Activated effector memory CD4-positive, alpha-beta T cell treated with anti-CD3 and anti-CD28 coated beads, Interleukin-2, amount 50 U/mL, for 16 hours (primary cell): ENCODE data around the gene PRRG3.
"Not testable (repeated sequence)": the region's sequence is repeated elsewhere in the genome, so short reads cannot be mapped to it uniquely, and the experiment has no call there.

Experiments
- DNase-seq: peaks from one replicate; pipeline ENCODE4 v3.0.0-alpha.2; 2020

Gene PRRG3

GRCh38 chrX:151694661-151695582 is at the start of gene PRRG3:
Gene PRRG3, plus strand, starts transcription at chrX:151695458. Its CDS starts 3,357 bp downstream, at chrX:151698815.
- DNase-seq: no peak

GRCh38 chrX:151675121-151675746 is 20.0 kb upstream of the PRRG3 start:
- DNase-seq: no peak

- no peak for DNase-seq
Observed at GRCh38 chrX:151676196-151676595, 19.1 kb upstream of the PRRG3 start.

- no peak for DNase-seq
Observed at GRCh38 chrX:151679798-151680402, 15.4 kb upstream of the PRRG3 start.

- peak; percentile 76 for DNase-seq
Observed at GRCh38 chrX:151680805-151681204, 14.5 kb upstream of the PRRG3 start.

GRCh38 chrX:151687635-151688034 is 7.6 kb upstream of the PRRG3 start:
- DNase-seq: no peak

- DNase-seq: no peak
Observed at GRCh38 chrX:151688695-151689094, 6.6 kb upstream of the PRRG3 start.

GRCh38 chrX:151692825-151693224 is 2.4 kb upstream of the PRRG3 start:
- no peak for DNase-seq

GRCh38 chrX:151694121-151694520 is 1.1 kb upstream of the PRRG3 start:
- DNase-seq: no peak

- DNase-seq: no peak
Observed at GRCh38 chrX:151695583-151696340, 504 bp downstream of the PRRG3 start.

- not testable (repeated sequence) for DNase-seq
Observed at GRCh38 chrX:151697082-151697481, 1.8 kb downstream of the PRRG3 start.

GRCh38 chrX:151697522-151697921 is 2.3 kb downstream of the PRRG3 start:
- DNase-seq: no peak

- DNase-seq: no peak
Observed at GRCh38 chrX:151698485-151698884, 3.2 kb downstream of the PRRG3 start.

- DNase-seq: no peak
Observed at GRCh38 chrX:151699746-151700145, 4.5 kb downstream of the PRRG3 start.

GRCh38 chrX:151700581-151700980 is 5.3 kb downstream of the PRRG3 start:
- DNase-seq: no peak

- no peak for DNase-seq
Observed at GRCh38 chrX:151701071-151701470, 5.8 kb downstream of the PRRG3 start.

- DNase-seq: no peak
Observed at GRCh38 chrX:151701531-151701930, 6.3 kb downstream of the PRRG3 start.

GRCh38 chrX:151702026-151702714 is 6.9 kb downstream of the PRRG3 start:
- no peak for DNase-seq

- DNase-seq: no peak
Observed at GRCh38 chrX:151702741-151703340, 7.6 kb downstream of the PRRG3 start.

- no peak for DNase-seq
Observed at GRCh38 chrX:151703487-151703886, 8.2 kb downstream of the PRRG3 start.

- no peak for DNase-seq
Observed at GRCh38 chrX:151704041-151704663, 8.9 kb downstream of the PRRG3 start.
